ENCODE measurements around the gene SMG6.

The SMG6 gene

GRCh38 chr17:2174014-2174413 lies 129.6 kb downstream of the SMG6 start:
- Histone ChIP-seq H3K9ac (ENCODE audit: low read length) (no peak overlapping the region), H3K27me3 (ENCODE audit: insufficient read depth, low read length) (no peaks in the 10 kb centered on the region), H2AFZ (ENCODE audit: low read length) (no peak overlapping the region), H3F3A (ENCODE audit: insufficient read depth, low read length) (no peaks in the 10 kb centered on the region), H3K4me2 (ENCODE audit: low read length) (no peak overlapping the region), H3K4me3 (ENCODE audit: low read depth, low read length, poor library complexity, severe bottlenecking) (no peak overlapping the region), H3K27ac (ENCODE audit: low read depth, low read length, poor library complexity, severe bottlenecking) (no peak overlapping the region), H3K36me3 (ENCODE audit: insufficient read depth, low read length) (peaks cover 18% of the 10 kb centered on the region; the same call in 1 of the 2 replicates), H3K9me3 (ENCODE audit: low read length) (no peaks in the 10 kb centered on the region), H3K4me1 (ENCODE audit: insufficient read depth, low read length, severe bottlenecking) (peaks cover 18% of the 10 kb centered on the region), H3K79me2 (ENCODE audit: insufficient read depth, low read length) (no peaks in the 10 kb centered on the region), H4K20me1 (ENCODE audit: insufficient read depth, low read length) (no peaks in the 10 kb centered on the region), H3K9me2 (ENCODE audit: low read depth, low read length) (no peaks in the 10 kb centered on the region)
- TF ChIP-seq CTCF (IDR thresholded peaks at IDR 0.05; ENCODE audit: low read length) (no peak), EZH2 (IDR thresholded peaks at IDR 0.05; ENCODE audit: borderline replicate concordance, low read length) (no peak)

GRCh38 chr17:2172999-2173398 lies 130.6 kb downstream of the SMG6 start:
- Histone ChIP-seq H2AFZ (ENCODE audit: low read length) (no peak overlapping the region), H4K20me1 (ENCODE audit: insufficient read depth, low read length) (no peaks in the 10 kb centered on the region), H3F3A (ENCODE audit: insufficient read depth, low read length) (no peaks in the 10 kb centered on the region), H3K9me2 (ENCODE audit: low read depth, low read length) (no peaks in the 10 kb centered on the region), H3K4me3 (ENCODE audit: low read depth, low read length, poor library complexity, severe bottlenecking) (no peak overlapping the region), H3K9me3 (ENCODE audit: low read length) (no peaks in the 10 kb centered on the region), H3K27me3 (ENCODE audit: insufficient read depth, low read length) (no peaks in the 10 kb centered on the region), H3K4me2 (ENCODE audit: low read length) (no peak overlapping the region), H3K36me3 (ENCODE audit: insufficient read depth, low read length) (peaks cover 17% of the 10 kb centered on the region; the same call in 1 of the 2 replicates), H3K27ac (ENCODE audit: low read depth, low read length, poor library complexity, severe bottlenecking) (no peak overlapping the region), H3K4me1 (ENCODE audit: insufficient read depth, low read length, severe bottlenecking) (peaks cover 18% of the 10 kb centered on the region), H3K9ac (ENCODE audit: low read length) (no peak overlapping the region), H3K79me2 (ENCODE audit: insufficient read depth, low read length) (no peaks in the 10 kb centered on the region)
- TF ChIP-seq CTCF (IDR thresholded peaks at IDR 0.05; ENCODE audit: low read length) (no peak), EZH2 (IDR thresholded peaks at IDR 0.05; ENCODE audit: borderline replicate concordance, low read length) (no peak)

GRCh38 chr17:2172077-2172851 lies 131.3 kb downstream of the SMG6 start:
- TF ChIP-seq EZH2 (IDR thresholded peaks at IDR 0.05; ENCODE audit: borderline replicate concordance, low read length) (no peak), CTCF (IDR thresholded peaks at IDR 0.05; ENCODE audit: low read length) (no peak)
- Histone ChIP-seq H3K4me2 (ENCODE audit: low read length) (no peak overlapping the region), H3K27ac (ENCODE audit: low read depth, low read length, poor library complexity, severe bottlenecking) (no peak overlapping the region), H3K9me3 (ENCODE audit: low read length) (no peaks in the 10 kb centered on the region), H3F3A (ENCODE audit: insufficient read depth, low read length) (no peaks in the 10 kb centered on the region), H3K4me1 (ENCODE audit: insufficient read depth, low read length, severe bottlenecking) (peaks cover 12% of the 10 kb centered on the region), H4K20me1 (ENCODE audit: insufficient read depth, low read length) (no peaks in the 10 kb centered on the region), H3K36me3 (ENCODE audit: insufficient read depth, low read length) (peaks cover 12% of the 10 kb centered on the region; the same call in 1 of the 2 replicates), H3K79me2 (ENCODE audit: insufficient read depth, low read length) (no peaks in the 10 kb centered on the region), H3K9me2 (ENCODE audit: low read depth, low read length) (no peaks in the 10 kb centered on the region), H3K9ac (ENCODE audit: low read length) (no peak overlapping the region), H3K4me3 (ENCODE audit: low read depth, low read length, poor library complexity, severe bottlenecking) (no peak overlapping the region), H2AFZ (ENCODE audit: low read length) (no peak overlapping the region), H3K27me3 (ENCODE audit: insufficient read depth, low read length) (no peaks in the 10 kb centered on the region)

All from OCI-LY1 (cell line).